HEK293T (cell line): ENCODE results near the gene ARTN.

Experiments
- BHLHE40 ChIP-seq: fragments of 450-650 bp; IDR thresholded peaks from 2 replicates; pipeline ENCODE4 v1.6.1; 2016; ENCODE audit warnings: mild to moderate bottlenecking, moderate library complexity, borderline replicate concordance
- FOXA1 ChIP-seq: fragments of 450-650 bp; IDR thresholded peaks from 2 replicates; pipeline ENCODE4 v1.6.1; 2016; ENCODE audit warnings: mild to moderate bottlenecking
- FOXK2 ChIP-seq: fragments of 450-650 bp; IDR thresholded peaks from 2 replicates; pipeline ENCODE4 v1.6.1; 2016; ENCODE audit warnings: mild to moderate bottlenecking
- FOXM1 ChIP-seq: fragments of 450-650 bp; IDR thresholded peaks from 2 replicates; pipeline ENCODE4 v1.6.1; 2017; ENCODE audit warnings: mild to moderate bottlenecking, borderline replicate concordance
- HDGF ChIP-seq: fragments of 450-650 bp; IDR thresholded peaks from 2 replicates; pipeline ENCODE4 v1.6.1; 2017; ENCODE audit warnings: antibody characterized with exemption, borderline replicate concordance
- SP1 ChIP-seq: fragments of 450-650 bp; IDR thresholded peaks from 2 replicates; pipeline ENCODE4 v1.6.1; 2017
- SUZ12 ChIP-seq: fragments of 450-650 bp; IDR thresholded peaks from 2 replicates; pipeline ENCODE4 v1.6.1; 2016; ENCODE audit warnings: mild to moderate bottlenecking
- TARDBP ChIP-seq: fragments of 450-650 bp; IDR thresholded peaks from 2 replicates; pipeline ENCODE4 v1.6.1; 2016
- ZNF384 ChIP-seq: fragments of 450-650 bp; IDR thresholded peaks from 2 replicates; pipeline ENCODE4 v1.6.1; 2016
- TF ChIP-seq, protein P1 (sequence below): fragments of 450-650 bp; IDR thresholded peaks from 2 replicates; pipeline ENCODE4 v1.6.1; 2016

DNA sequence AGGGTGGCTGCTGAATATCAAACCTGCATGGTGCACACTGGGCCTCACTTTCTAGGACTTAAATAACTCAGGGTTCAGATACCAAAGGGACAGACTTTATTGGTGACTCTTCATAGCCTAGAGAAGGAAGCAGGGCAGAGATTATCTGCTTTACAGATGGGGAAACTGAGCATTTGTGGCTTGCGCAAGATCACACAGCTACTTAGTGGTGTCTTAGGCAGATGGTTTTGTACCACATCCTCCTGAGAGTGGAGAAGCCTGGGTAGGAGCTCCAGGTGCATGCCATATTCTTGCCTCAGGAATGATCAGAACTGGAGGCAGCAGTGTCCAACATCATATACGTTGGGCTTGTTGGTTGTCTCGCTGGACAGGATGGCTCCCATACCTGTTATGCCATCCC, 29.4 kb downstream of the ARTN start:
- no peak for TF ChIP-seq HDGF
- no peak for TF ChIP-seq SUZ12
- no peak for TF ChIP-seq BHLHE40
- no peak for TF ChIP-seq SP1
- no peak for TF ChIP-seq FOXA1
- TF ChIP-seq FOXK2 = no peak
- TF ChIP-seq FOXM1 = no peak
- TF ChIP-seq TARDBP = no peak
- no peak for TF ChIP-seq ZNF384
- TF ChIP-seq, protein P1, sequence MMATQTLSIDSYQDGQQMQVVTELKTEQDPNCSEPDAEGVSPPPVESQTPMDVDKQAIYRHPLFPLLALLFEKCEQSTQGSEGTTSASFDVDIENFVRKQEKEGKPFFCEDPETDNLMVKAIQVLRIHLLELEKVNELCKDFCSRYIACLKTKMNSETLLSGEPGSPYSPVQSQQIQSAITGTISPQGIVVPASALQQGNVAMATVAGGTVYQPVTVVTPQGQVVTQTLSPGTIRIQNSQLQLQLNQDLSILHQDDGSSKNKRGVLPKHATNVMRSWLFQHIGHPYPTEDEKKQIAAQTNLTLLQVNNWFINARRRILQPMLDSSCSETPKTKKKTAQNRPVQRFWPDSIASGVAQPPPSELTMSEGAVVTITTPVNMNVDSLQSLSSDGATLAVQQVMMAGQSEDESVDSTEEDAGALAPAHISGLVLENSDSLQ = no peak
